HEK293T (cell line): Measurements from ENCODE around the gene SERPINB13.

Experiments
- BHLHE40 ChIP-seq: fragments of 450-650 bp; IDR thresholded peaks from 2 replicates; pipeline ENCODE4 v1.6.1; 2016; ENCODE audit warnings: mild to moderate bottlenecking, moderate library complexity, borderline replicate concordance
- FOXA1 ChIP-seq: fragments of 450-650 bp; IDR thresholded peaks from 2 replicates; pipeline ENCODE4 v1.6.1; 2016; ENCODE audit warnings: mild to moderate bottlenecking
- FOXK2 ChIP-seq: fragments of 450-650 bp; IDR thresholded peaks from 2 replicates; pipeline ENCODE4 v1.6.1; 2016; ENCODE audit warnings: mild to moderate bottlenecking
- FOXM1 ChIP-seq: fragments of 450-650 bp; IDR thresholded peaks from 2 replicates; pipeline ENCODE4 v1.6.1; 2017; ENCODE audit warnings: mild to moderate bottlenecking, borderline replicate concordance
- SUZ12 ChIP-seq: fragments of 450-650 bp; IDR thresholded peaks from 2 replicates; pipeline ENCODE4 v1.6.1; 2016; ENCODE audit warnings: mild to moderate bottlenecking
- ZNF384 ChIP-seq: fragments of 450-650 bp; IDR thresholded peaks from 2 replicates; pipeline ENCODE4 v1.6.1; 2016

- TF ChIP-seq SUZ12 (no peak), FOXA1 (no peak), ZNF384 (no peak), BHLHE40 (no peak), FOXK2 (no peak), FOXM1 (no peak)
Observed at GRCh38 chr18:63539904-63540510, 47.1 kb upstream of the SERPINB13 start.
